ENCODE results near the gene NTNG1.
"Not testable (repeated sequence)": the region's sequence is repeated elsewhere in the genome, so short reads cannot be mapped to it uniquely, and the experiment has no call there.

NTNG1 gene

DNA sequence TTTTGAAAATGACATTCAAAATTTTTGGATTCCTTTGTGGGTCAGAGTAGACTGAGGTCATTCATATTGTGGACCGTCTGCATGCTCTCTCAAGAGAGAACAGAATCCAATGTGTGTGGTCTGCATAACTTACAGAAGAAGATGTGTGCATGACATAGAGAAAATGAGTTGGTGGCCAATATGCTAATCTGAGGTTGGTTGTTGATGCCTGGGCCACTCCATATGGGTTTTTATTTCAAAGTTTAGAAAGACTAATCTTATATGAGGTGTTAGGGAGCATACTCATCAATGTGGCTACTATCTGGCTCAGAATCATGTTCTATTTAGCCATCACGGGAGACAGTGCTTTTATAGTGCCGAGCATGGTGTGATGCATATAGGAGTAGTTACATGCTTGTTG, 18.2 kb downstream of the NTNG1 start:
- TF ChIP-seq CTCF (IDR thresholded peaks at IDR 0.05; ENCODE audit: low read depth, low read length), result no peak
- H3K9me3 ChIP-seq, result no peaks in the 10 kb centered on the region
- no peaks in the 10 kb centered on the region for H3K4me1 ChIP-seq
- H3K27me3 ChIP-seq, result no peaks in the 10 kb centered on the region
- no peak overlapping the region for H3K4me3 ChIP-seq (ENCODE audit: low read depth, low read length)
- no peaks in the 10 kb centered on the region for H3K36me3 ChIP-seq
- no peak for DNase-seq

- no peak for TF ChIP-seq CTCF (IDR thresholded peaks at IDR 0.05; ENCODE audit: low read depth, low read length)
- no peaks in the 10 kb centered on the region for H3K27me3 ChIP-seq
- no peak for DNase-seq
These were observed 21.9 kb downstream of the NTNG1 start for GRCh38 chr1:107162745-107163144.

DNA sequence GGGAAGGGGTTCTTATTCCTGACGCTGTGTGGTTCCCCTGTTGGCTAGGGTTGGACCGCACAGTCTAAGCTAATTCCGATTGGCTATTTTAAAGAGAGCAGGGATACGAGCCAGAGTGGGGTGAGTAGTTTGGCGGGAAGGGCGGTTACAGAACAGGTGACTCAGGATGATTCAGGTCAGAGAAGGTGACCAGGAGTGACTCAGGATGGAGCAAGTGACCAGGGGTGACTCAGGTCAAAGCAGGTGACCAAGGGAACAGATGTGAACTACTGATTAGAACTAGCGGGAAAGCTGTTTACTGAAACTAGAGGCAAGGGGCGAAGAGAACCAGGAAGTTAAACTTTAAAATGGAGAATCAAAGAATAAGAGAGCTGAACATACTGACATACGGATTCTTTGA, 24.1 kb downstream of the NTNG1 start:
- not testable (repeated sequence) for H3K9me3 ChIP-seq; H3K27me3 ChIP-seq; DNase-seq; H3K4me3 ChIP-seq (ENCODE audit: low read depth, low read length); H3K4me1 ChIP-seq; H3K36me3 ChIP-seq

More at GRCh38 chr1:107162745-107163144, 21.9 kb downstream of the NTNG1 start:
- no peaks in the 10 kb centered on the region for H3K36me3 ChIP-seq
- no peak overlapping the region for H3K4me3 ChIP-seq (ENCODE audit: low read depth, low read length)
- H3K9me3 ChIP-seq, result no peaks in the 10 kb centered on the region
- H3K4me1 ChIP-seq, result no peaks in the 10 kb centered on the region

DNA sequence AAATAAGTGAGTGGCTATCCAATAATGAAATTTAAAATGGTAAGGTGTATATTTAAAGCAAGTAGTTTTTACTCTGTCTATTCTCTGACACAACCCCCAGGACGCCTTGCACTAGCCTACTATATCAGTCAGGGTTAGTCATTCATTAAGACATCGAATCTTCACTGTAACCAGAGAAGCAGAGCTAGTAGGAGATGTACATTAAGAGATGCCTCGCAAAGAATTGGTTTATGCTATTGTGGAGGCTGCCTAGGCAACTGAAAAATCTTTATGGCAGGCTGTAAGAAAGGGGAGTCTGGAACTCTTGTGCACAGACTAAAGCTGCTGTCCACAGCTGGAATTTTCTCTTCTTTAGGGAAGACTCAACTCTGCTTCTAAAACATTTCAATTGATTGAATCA, 28.8 kb downstream of the NTNG1 start:
- no peak for TF ChIP-seq CTCF (IDR thresholded peaks at IDR 0.05; ENCODE audit: low read depth, low read length)
- no peaks in the 10 kb centered on the region for H3K4me1 ChIP-seq

DNA sequence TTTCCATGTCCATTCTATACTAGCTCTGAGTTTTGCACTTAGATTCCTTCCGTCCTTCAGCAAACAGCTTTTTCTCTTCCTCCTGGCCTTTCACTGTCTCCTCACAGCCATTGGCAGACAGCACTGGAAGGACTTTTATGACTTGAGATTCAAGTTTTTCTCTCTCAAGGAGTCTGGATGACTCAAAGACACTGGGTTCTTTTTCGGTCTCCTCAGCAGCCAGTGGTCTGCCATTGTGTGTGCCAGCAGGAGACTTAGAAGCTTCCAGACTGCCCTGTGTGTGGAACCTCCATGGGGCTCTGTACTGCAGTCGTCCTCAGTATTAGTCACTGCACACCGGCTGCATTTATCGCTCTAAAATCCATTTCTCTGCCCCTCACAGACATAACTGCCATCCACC, 30.5 kb downstream of the NTNG1 start:
- H3K9me3 ChIP-seq, result no peaks in the 10 kb centered on the region
- H3K27me3 ChIP-seq, result no peaks in the 10 kb centered on the region
- no peak for DNase-seq
- H3K36me3 ChIP-seq, result no peaks in the 10 kb centered on the region
- H3K4me1 ChIP-seq, result no peaks in the 10 kb centered on the region
- no peak for TF ChIP-seq CTCF (IDR thresholded peaks at IDR 0.05; ENCODE audit: low read depth, low read length)
- no peak overlapping the region for H3K4me3 ChIP-seq (ENCODE audit: low read depth, low read length)

More for the DNA sequence above, 28.8 kb downstream of the NTNG1 start:
- Histone ChIP-seq H3K9me3 (no peaks in the 10 kb centered on the region), H3K36me3 (no peaks in the 10 kb centered on the region), H3K4me3 (ENCODE audit: low read depth, low read length) (no peak overlapping the region), H3K27me3 (no peaks in the 10 kb centered on the region)
- no peak for DNase-seq

DNA sequence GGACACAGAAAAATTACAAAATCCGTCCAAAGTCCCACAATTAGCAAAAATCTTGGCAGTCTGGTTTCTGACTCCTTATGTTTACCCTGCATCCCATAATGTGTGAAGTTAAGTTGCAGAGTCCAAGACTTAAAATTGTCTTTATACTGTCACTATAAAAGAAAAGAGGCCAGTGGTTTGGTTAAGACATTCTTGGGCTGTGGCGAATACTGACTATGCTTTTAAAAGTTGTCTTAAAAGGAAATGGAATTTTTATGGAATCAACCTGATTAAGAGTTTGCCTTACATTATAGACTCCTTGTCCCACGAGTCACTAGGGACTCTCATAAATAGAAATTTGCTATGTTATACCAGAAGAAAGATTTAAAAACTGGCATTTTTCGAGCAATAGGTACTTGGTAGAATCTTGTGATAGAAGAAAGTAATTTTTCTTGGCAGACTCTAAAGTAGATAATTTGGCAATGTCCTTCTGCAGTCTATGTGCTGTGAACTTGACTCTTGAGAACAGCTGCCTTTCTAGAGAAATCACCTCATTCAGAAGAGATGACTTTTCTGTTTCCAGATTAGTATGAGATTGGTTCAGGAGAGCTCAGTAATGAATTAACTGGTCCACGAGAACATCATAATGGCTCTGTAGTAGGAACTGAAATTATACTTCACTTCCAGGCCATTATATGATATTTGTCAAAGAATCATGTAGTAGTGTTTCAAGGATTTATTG, 31.8 kb downstream of the NTNG1 start:
- Histone ChIP-seq H3K36me3 (no peaks in the 10 kb centered on the region), H3K27me3 (no peaks in the 10 kb centered on the region), H3K4me1 (no peaks in the 10 kb centered on the region), H3K9me3 (no peaks in the 10 kb centered on the region), H3K4me3 (ENCODE audit: low read depth, low read length) (no peak overlapping the region)
- no peak for TF ChIP-seq CTCF (IDR thresholded peaks at IDR 0.05; ENCODE audit: low read depth, low read length)
- DNase-seq, result no peak
